ENCODE data around the gene CNTNAP5. TPM values are rescaled to one million over a fixed set of nuclear protein-coding genes. Genes with fewer than 3 reads are reported as not detected.

The CNTNAP5 gene
- total RNA-seq, 4 donors from 2014 or later: not detected

- TF ChIP-seq POLR2A (IDR thresholded peaks at IDR 0.05): no peak
- TF ChIP-seq CTCF (IDR thresholded peaks at IDR 0.05 in 4 of 5, conservative IDR thresholded peaks at IDR 0.05 in 1 of 5): no peak
- no peak for DNase-seq
- in situ Hi-C loops (cut with MboI; ENCODE audit: low sequenced_read_pairs in 4 of 4) (no loop called here), intact Hi-C loops (cut with DNase I; ENCODE audit: low total_unique reads) (no loop called here)
- Histone ChIP-seq H3K9me3 (no peaks in the 10 kb centered on the region), H3K4me1 (no peaks in the 10 kb centered on the region), H3K4me3 (no peak overlapping the region), H3K36me3 (no peaks in the 10 kb centered on the region), H3K27ac (no peak overlapping the region), H3K27me3 (no peaks in the 10 kb centered on the region)
- ATAC-seq: no peak
Observed at GRCh38 chr2:124816007-124816406, 790.9 kb downstream of the CNTNAP5 start.

- TF ChIP-seq POLR2A (IDR thresholded peaks at IDR 0.05): no peak
- TF ChIP-seq CTCF (IDR thresholded peaks at IDR 0.05 in 4 of 5, conservative IDR thresholded peaks at IDR 0.05 in 1 of 5): no peak
- intact Hi-C loops (cut with DNase I; ENCODE audit: low total_unique reads): no loop called here
- no peak for ATAC-seq
Observed at GRCh38 chr2:124822516-124822915, 797.4 kb downstream of the CNTNAP5 start.

GRCh38 chr2:124824441-124824840, 799.4 kb downstream of the CNTNAP5 start:
- DNase-seq (no peak), ATAC-seq (no peak)
- intact Hi-C loops (cut with DNase I; ENCODE audit: low total_unique reads): no loop called here
- Histone ChIP-seq H3K27ac (no peak overlapping the region), H3K4me1 (no peaks in the 10 kb centered on the region), H3K27me3 (no peaks in the 10 kb centered on the region), H3K9me3 (no peaks in the 10 kb centered on the region), H3K36me3 (no peaks in the 10 kb centered on the region), H3K4me3 (no peak overlapping the region)
- in situ Hi-C loops (cut with MboI; ENCODE audit: low sequenced_read_pairs in 4 of 4): no loop called here
- no peak for TF ChIP-seq POLR2A (IDR thresholded peaks at IDR 0.05)
- TF ChIP-seq CTCF (IDR thresholded peaks at IDR 0.05 in 4 of 5, conservative IDR thresholded peaks at IDR 0.05 in 1 of 5): no peak

More at GRCh38 chr2:124822516-124822915, 797.4 kb downstream of the CNTNAP5 start:
- in situ Hi-C loops (cut with MboI; ENCODE audit: low sequenced_read_pairs in 4 of 4): no loop called here
- Histone ChIP-seq H3K36me3 (no peaks in the 10 kb centered on the region), H3K27me3 (no peaks in the 10 kb centered on the region), H3K4me3 (no peak overlapping the region), H3K9me3 (no peaks in the 10 kb centered on the region), H3K27ac (no peak overlapping the region), H3K4me1 (no peaks in the 10 kb centered on the region)
- no peak for DNase-seq

GRCh38 chr2:124832521-124832920, 807.4 kb downstream of the CNTNAP5 start:
- no peaks in the 10 kb centered on the region for H3K27me3 ChIP-seq
- no peaks in the 10 kb centered on the region for H3K4me1 ChIP-seq
- in situ Hi-C loops (cut with MboI; ENCODE audit: low sequenced_read_pairs in 4 of 4) (no loop called here), intact Hi-C loops (cut with DNase I; ENCODE audit: low total_unique reads) (no loop called here)
- ATAC-seq: no peak
- H3K36me3 ChIP-seq: no peaks in the 10 kb centered on the region
- DNase-seq: no peak
- H3K4me3 ChIP-seq: no peak overlapping the region
- no peak overlapping the region for H3K27ac ChIP-seq
- H3K9me3 ChIP-seq: no peaks in the 10 kb centered on the region
- TF ChIP-seq CTCF (IDR thresholded peaks at IDR 0.05 in 4 of 5, conservative IDR thresholded peaks at IDR 0.05 in 1 of 5) (no peak), POLR2A (IDR thresholded peaks at IDR 0.05) (no peak)

GRCh38 chr2:124834331-124834730, 809.2 kb downstream of the CNTNAP5 start:
- TF ChIP-seq POLR2A (IDR thresholded peaks at IDR 0.05): no peak
- TF ChIP-seq CTCF (IDR thresholded peaks at IDR 0.05 in 4 of 5, conservative IDR thresholded peaks at IDR 0.05 in 1 of 5): no peak
- ATAC-seq (no peak), DNase-seq (no peak)
- no peaks in the 10 kb centered on the region for H3K27me3 ChIP-seq
- no peaks in the 10 kb centered on the region for H3K36me3 ChIP-seq
- no peak overlapping the region for H3K27ac ChIP-seq
- H3K4me1 ChIP-seq: no peaks in the 10 kb centered on the region
- H3K4me3 ChIP-seq: no peak overlapping the region
- no peaks in the 10 kb centered on the region for H3K9me3 ChIP-seq
- in situ Hi-C loops (cut with MboI; ENCODE audit: low sequenced_read_pairs in 4 of 4): no loop called here
- intact Hi-C loops (cut with DNase I; ENCODE audit: low total_unique reads): no loop called here

Data from gastrocnemius medialis (tissue), 4 donors.